ENCODE measurements around the gene EEFSEC. TPM values are rescaled to one million over a fixed set of nuclear protein-coding genes. Genes with fewer than 3 reads are reported as not detected.

The EEFSEC gene
- total and polyA plus RNA-seq, 2 of the 4 experiments (the other 2 are of a cell fraction): 4.5 to 9.3 TPM

DNA sequence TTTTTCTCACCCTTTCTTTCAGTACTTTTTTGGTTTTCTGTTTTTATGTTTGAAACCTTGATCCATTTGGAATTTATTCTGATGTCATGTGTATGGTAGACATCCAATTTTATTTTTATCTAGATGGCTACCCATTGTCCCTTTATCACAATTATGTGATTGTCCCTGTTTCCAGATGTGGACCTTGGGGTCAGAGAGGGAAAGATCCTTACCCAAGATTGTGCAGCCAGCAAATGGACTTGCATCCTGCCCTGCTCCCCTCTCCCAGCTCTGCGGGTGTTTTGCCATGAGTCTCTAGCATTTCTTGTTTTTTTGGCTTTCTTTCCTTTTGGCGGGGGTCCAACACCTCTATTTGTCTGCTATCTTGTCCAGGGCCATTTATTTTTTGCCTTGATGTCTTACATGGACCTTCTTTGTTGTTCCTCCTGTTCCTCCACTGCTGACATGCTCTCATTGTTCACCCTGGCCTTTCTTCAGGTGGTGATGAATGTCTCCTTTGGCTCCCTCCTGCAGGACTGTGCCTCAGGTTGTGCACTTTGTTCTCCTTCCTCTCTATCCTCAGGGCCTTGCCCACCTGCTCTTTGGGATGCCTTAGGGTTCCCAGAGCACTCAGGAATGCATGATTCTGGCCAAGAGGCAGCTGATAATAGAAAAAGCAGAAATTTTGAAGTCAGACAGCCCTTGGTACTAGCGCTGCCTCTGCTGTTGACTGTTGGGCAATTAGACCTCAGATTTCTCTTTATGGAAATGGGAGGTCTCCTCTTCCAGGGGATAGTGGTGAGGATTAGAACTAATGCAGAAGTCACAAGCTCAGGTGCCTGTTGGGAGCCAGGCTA lies 84.3 kb downstream of the EEFSEC start (continued):
- TF ChIP-seq, protein P1, sequence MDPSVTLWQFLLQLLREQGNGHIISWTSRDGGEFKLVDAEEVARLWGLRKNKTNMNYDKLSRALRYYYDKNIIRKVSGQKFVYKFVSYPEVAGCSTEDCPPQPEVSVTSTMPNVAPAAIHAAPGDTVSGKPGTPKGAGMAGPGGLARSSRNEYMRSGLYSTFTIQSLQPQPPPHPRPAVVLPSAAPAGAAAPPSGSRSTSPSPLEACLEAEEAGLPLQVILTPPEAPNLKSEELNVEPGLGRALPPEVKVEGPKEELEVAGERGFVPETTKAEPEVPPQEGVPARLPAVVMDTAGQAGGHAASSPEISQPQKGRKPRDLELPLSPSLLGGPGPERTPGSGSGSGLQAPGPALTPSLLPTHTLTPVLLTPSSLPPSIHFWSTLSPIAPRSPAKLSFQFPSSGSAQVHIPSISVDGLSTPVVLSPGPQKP (IDR thresholded peaks at IDR 0.05; ENCODE audit: borderline replicate concordance, low read depth, low read length): no peak

DNA sequence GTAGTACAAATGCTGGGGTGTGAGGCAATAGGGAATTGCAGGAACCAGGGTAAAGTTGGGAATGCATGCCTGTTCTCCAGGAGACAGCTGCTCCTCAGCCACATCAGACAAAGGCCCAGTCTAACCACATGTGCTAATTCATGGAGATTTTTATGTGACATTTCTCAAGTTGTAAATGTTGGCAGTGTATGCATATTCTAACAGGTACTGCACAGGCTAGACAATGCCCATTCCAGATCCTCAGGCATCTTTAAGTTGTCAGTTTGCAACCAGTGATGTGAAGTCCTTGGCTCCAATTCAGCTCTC lies 84.9 kb downstream of the EEFSEC start:
- Histone ChIP-seq H3K79me1 (ENCODE audit: low read depth in 1 of 2, low read length in 2 of 2) (peaks cover 3 to 9% of the 10 kb centered on the region in 2 experiments; a peak in 3 of 4 replicates), H4K8ac (ENCODE audit: low read depth in 2 of 2, low read length in 2 of 2) (no peak overlapping the region), H2AFZ (replicated peaks; ENCODE audit: low read length, poor library complexity) (no peak overlapping the region), H3K36me3 (ENCODE audit: control insufficient read depth, insufficient read depth, low read length) (no peaks in the 10 kb centered on the region), H2AK9ac (replicated peaks; ENCODE audit: low read depth, low read length, poor library complexity) (no peak overlapping the region), H4K91ac (ENCODE audit: insufficient read depth, low read depth, low read length) (no peak overlapping the region), H3K4me2 (ENCODE audit: low read depth, low read length) (no peak overlapping the region), H2AK5ac (ENCODE audit: low read depth, low read length) (no peak overlapping the region), H2BK5ac (ENCODE audit: low read depth, low read length, poor library complexity, severe bottlenecking) (no peak overlapping the region), H3K9me1 (ENCODE audit: insufficient read depth, low read length) (0 out of 2 replicates have a peak, but pooled peaks cover 9% of the 10 kb centered on the region), H3K4ac (ENCODE audit: low read depth, low read length) (no peak overlapping the region), H2BK15ac (ENCODE audit: low read depth, low read length) (no peak overlapping the region), H3K18ac (ENCODE audit: low read depth, low read length) (no peak overlapping the region), H2BK20ac (ENCODE audit: low read depth, low read length) (no peak overlapping the region), H3K9ac (ENCODE audit: low read depth, low read length) (no peak overlapping the region), H3K56ac (ENCODE audit: extremely low read depth, insufficient read depth, low read length) (no peak overlapping the region), H3K4me1 (ENCODE audit: control insufficient read depth, insufficient read depth, low read length) (no peaks in the 10 kb centered on the region), H3K23ac (ENCODE audit: low read depth, low read length) (no peak overlapping the region), H3K27me3 (ENCODE audit: control insufficient read depth, insufficient read depth, low read length) (no peaks in the 10 kb centered on the region), H3K27ac (ENCODE audit: insufficient read depth, low read length) (no peak overlapping the region), H3K4me3 (ENCODE audit: insufficient read depth, low read depth, low read length) (no peak overlapping the region), H3K9me3 (ENCODE audit: control insufficient read depth, insufficient read depth, low read length) (no peaks in the 10 kb centered on the region), H2BK120ac (ENCODE audit: low read depth, low read length) (no peak overlapping the region), H4K5ac (ENCODE audit: low read depth, low read length) (no peak overlapping the region), H3K14ac (replicated peaks; ENCODE audit: low read depth, low read length) (no peak overlapping the region), H4K20me1 (ENCODE audit: insufficient read depth, low read length) (peaks cover 7% of the 10 kb centered on the region)
- BruUV-seq (replicated peaks): no TSS peak
- in situ Hi-C loops (cut with MboI; ENCODE audit: low sequenced_read_pairs): no loop called here
- ATAC-seq (ENCODE audit: low read depth) (no peak), DNase-seq (no peak)
- dilution Hi-C loops (cut with HindIII; ENCODE audit: low sequenced_read_pairs, unreplicated experiment): no loop called here
- ChIA-PET POLR2A (ENCODE audit: unreplicated experiment) (no interaction called here), CTCF (no interaction called here)
- intact Hi-C loops (cut with micrococcal nuclease): no loop called here
- TF ChIP-seq CEBPB (IDR thresholded peaks at IDR 0.05; ENCODE audit: low read depth, low read length): no peak
- TF ChIP-seq, protein P1 (IDR thresholded peaks at IDR 0.05; ENCODE audit: borderline replicate concordance, low read depth, low read length): no peak
- no peak for TF ChIP-seq FOS (IDR thresholded peaks at IDR 0.05; ENCODE audit: low read depth, low read length)
- TF ChIP-seq MXI1 (IDR thresholded peaks at IDR 0.05; ENCODE audit: borderline replicate concordance, low read depth, low read length): no peak
- TF ChIP-seq, protein P2, sequence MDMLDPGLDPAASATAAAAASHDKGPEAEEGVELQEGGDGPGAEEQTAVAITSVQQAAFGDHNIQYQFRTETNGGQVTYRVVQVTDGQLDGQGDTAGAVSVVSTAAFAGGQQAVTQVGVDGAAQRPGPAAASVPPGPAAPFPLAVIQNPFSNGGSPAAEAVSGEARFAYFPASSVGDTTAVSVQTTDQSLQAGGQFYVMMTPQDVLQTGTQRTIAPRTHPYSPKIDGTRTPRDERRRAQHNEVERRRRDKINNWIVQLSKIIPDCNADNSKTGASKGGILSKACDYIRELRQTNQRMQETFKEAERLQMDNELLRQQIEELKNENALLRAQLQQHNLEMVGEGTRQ (IDR thresholded peaks at IDR 0.05; ENCODE audit: low read depth, low read length): no peak
- no peak for TF ChIP-seq CHD1 (IDR thresholded peaks at IDR 0.05; ENCODE audit: low read depth, low read length)
- no peak for TF ChIP-seq RCOR1 (IDR thresholded peaks at IDR 0.05; ENCODE audit: insufficient replicate concordance, low read length)
- TF ChIP-seq, protein P3, sequence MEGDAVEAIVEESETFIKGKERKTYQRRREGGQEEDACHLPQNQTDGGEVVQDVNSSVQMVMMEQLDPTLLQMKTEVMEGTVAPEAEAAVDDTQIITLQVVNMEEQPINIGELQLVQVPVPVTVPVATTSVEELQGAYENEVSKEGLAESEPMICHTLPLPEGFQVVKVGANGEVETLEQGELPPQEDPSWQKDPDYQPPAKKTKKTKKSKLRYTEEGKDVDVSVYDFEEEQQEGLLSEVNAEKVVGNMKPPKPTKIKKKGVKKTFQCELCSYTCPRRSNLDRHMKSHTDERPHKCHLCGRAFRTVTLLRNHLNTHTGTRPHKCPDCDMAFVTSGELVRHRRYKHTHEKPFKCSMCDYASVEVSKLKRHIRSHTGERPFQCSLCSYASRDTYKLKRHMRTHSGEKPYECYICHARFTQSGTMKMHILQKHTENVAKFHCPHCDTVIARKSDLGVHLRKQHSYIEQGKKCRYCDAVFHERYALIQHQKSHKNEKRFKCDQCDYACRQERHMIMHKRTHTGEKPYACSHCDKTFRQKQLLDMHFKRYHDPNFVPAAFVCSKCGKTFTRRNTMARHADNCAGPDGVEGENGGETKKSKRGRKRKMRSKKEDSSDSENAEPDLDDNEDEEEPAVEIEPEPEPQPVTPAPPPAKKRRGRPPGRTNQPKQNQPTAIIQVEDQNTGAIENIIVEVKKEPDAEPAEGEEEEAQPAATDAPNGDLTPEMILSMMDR (conservative IDR thresholded peaks at IDR 0.05; ENCODE audit: low read depth, low read length): no peak
- no peak for TF ChIP-seq RFX5 (IDR thresholded peaks at IDR 0.05; ENCODE audit: low read depth, low read length)
- TF ChIP-seq POLR2A (IDR thresholded peaks at IDR 0.05; ENCODE audit: low read depth, low read length): no peak
- TF ChIP-seq BHLHE40 (IDR thresholded peaks at IDR 0.05; ENCODE audit: low read depth, low read length): no peak
- TF ChIP-seq SMC3 (IDR thresholded peaks at IDR 0.05; ENCODE audit: low read depth, low read length): no peak
